ENCODE data around the gene SUN2.

The SUN2 gene

GRCh38 chr22:38713921-38714320 is 41.9 kb downstream of the SUN2 start:
- no peak for DNase-seq

- no peak for DNase-seq
These were observed 43.2 kb downstream of the SUN2 start for GRCh38 chr22:38712486-38713207.

- no peak for DNase-seq
These were observed 44.9 kb downstream of the SUN2 start for GRCh38 chr22:38710866-38711265.

- no peak for DNase-seq
These were observed 45.4 kb downstream of the SUN2 start for GRCh38 chr22:38710351-38710750.

GRCh38 chr22:38709306-38709705 is 46.5 kb downstream of the SUN2 start:
- DNase-seq = no peak

GRCh38 chr22:38707984-38708383 is 47.8 kb downstream of the SUN2 start:
- no peak for DNase-seq

- no peak for DNase-seq
These were observed 48.5 kb downstream of the SUN2 start for GRCh38 chr22:38707346-38707745.

GRCh38 chr22:38706901-38707195 is 49.0 kb downstream of the SUN2 start:
- DNase-seq = no peak

- no peak for DNase-seq
These were observed 49.5 kb downstream of the SUN2 start for GRCh38 chr22:38706101-38706900.

- peak; percentile 100 for DNase-seq
These were observed 50.3 kb downstream of the SUN2 start, which contains the start of gene GTPBP1 for GRCh38 chr22:38705235-38706100. Gene GTPBP1 (plus strand): TSS chr22:38705944. CDS start chr22:38705956, 12 bp downstream.

- DNase-seq = no peak
These were observed 51.1 kb downstream of the SUN2 start for GRCh38 chr22:38704654-38705234.

GRCh38 chr22:38700789-38701628 is 54.8 kb downstream of the SUN2 start, which contains the start of gene JOSD1:
Gene JOSD1 (minus strand): TSS chr22:38700943. CDS start chr22:38699987, 956 bp downstream.
- DNase-seq = peak; percentile 78

- no peak for DNase-seq
These were observed 55.5 kb downstream of the SUN2 start for GRCh38 chr22:38700270-38700788.

- DNase-seq = no peak
These were observed 56.0 kb downstream of the SUN2 start for GRCh38 chr22:38699784-38700183.

- DNase-seq = no peak
These were observed 56.7 kb downstream of the SUN2 start for GRCh38 chr22:38699143-38699542.

GRCh38 chr22:38698407-38699094 is 57.2 kb downstream of the SUN2 start:
- no peak for DNase-seq

- no peak for DNase-seq
These were observed 58.2 kb downstream of the SUN2 start for GRCh38 chr22:38697425-38698089.

GRCh38 chr22:38696606-38697424 is 59.0 kb downstream of the SUN2 start:
- peak; percentile 56 for DNase-seq

- DNase-seq = no peak
These were observed 60.9 kb downstream of the SUN2 start for GRCh38 chr22:38694940-38695339.

GRCh38 chr22:38694049-38694448 is 61.7 kb downstream of the SUN2 start:
- no peak for DNase-seq

Data from amniotic stem cell (primary cell).